Pancreas (tissue), 10 donors: ENCODE measurements around the gene SAMD4B. TPM values are rescaled to one million over a fixed set of nuclear protein-coding genes. Genes with fewer than 3 reads are reported as not detected.

ENCODE experiments used
- ATAC-seq, 4 donors: fragments of 200-7000 bp; cut with Tn5 transposase; one replicate each; pipeline versions ENCODE4 v1.8.0 to v1.9.1; 2020; ENCODE audit warnings: mild to moderate bottlenecking in 4 of 4, moderate library complexity in 4 of 4
- DNase-seq, 6 donors: peaks; one replicate each; pipeline ENCODE4 v3.0.0-alpha.2; 2020
- FAIRE-seq: peaks from 2 replicates; lab custom pipeline; 2012; peaks lifted over from hg19 to GRCh38; lab: Jason Lieb, UNC
- H3K27ac ChIP-seq, 4 donors: fragments of 200-600 bp; sonication (generic); 1 replicate in 3 of 4; 2 replicates in 1 of 4; pipeline versions ENCODE4 v1.5.0 to v1.8.0; 2020
- H3K27me3 ChIP-seq, 4 donors: fragments of 200-600 bp; one replicate each; pipeline ENCODE4 v1.8.0; 2021
- H3K36me3 ChIP-seq, 3 donors: fragments of 200-600 bp; sonication (generic) in 1 of 3; one replicate each; pipeline versions ENCODE4 v1.5.0 to v1.8.0; 2020 to 2021
- H3K4me1 ChIP-seq, 3 donors: fragments of 200-600 bp; one replicate each; pipeline ENCODE4 v1.8.0; 2021
- H3K4me3 ChIP-seq, 4 donors: fragments of 200-600 bp; sonication (generic) in 2 of 4; one replicate each; pipeline versions ENCODE4 v1.5.0 to v1.8.0; 2020 to 2021
- H3K9me3 ChIP-seq, 4 donors: fragments of 200-600 bp; one replicate each; pipeline ENCODE4 v1.8.0; 2021
- WGBS, 2 donors: extraction: QIAGEN DNeasy Blood & Tissue Kit; methylation state at CpG; one replicate each; pipeline ENCODE4 v1.1.7; 2013; 5-methylcytosine and 5-hydroxymethylcytosine counted together
- intact Hi-C, 3 donors: fragments of 100-400 bp; cut with DNase I; formaldehyde crosslinking; loops; one replicate each; pipeline versions ENCODE4 v1.11.1 to v1.14.2; 2022
- polyA plus RNA-seq, 2 donors: library from polyadenylated mRNA; stranded (reverse); fragments of 200-250 nt; gene quantifications; one replicate each; pipeline ENCODE4 v1.2.3, GENCODE V29; 2013
- total RNA-seq, 6 donors: library from RNA; stranded (reverse); fragmentation: NEBNext Ultra II Directional in 4 of 6; extraction: Animal tissue kit (Norgen Biotek cat#: 25700) in 4 of 6; gene quantifications; one replicate each; pipeline versions ENCODE4 v1.2.1 to v1.2.4, GENCODE V29; 2021 to 2023
- TF ChIP-seq, protein P1 (sequence below), 4 donors: fragments of 200-600 bp; sonication (generic) in 3 of 4; IDR thresholded peaks; one replicate each; pipeline versions ENCODE4 v1.5.0 to v1.8.0; 2021; ENCODE audit warnings: antibody characterized with exemption in 4 of 4
- donor health status: healthy with polysubstance abuse.
- donor health status: DM: no; HTN: no; CAD: no; lungs with moderate emphysema.
- donor health status: DM: no; HTN: no; CAD: no.
- donor health status: control.
- donor health status: control.
- donor health status: Bipolar disorder and iron deficiency.
- donor health status: DM: yes; HTN: yes; CAD: no.
- donor health status: DM: no; HTN: no; CAD: no.
- donor health status: DM: no; HTN: no; CAD: no.
- donor health status: DM: yes; HTN: yes; CAD: no.

SAMD4B gene, protein sequence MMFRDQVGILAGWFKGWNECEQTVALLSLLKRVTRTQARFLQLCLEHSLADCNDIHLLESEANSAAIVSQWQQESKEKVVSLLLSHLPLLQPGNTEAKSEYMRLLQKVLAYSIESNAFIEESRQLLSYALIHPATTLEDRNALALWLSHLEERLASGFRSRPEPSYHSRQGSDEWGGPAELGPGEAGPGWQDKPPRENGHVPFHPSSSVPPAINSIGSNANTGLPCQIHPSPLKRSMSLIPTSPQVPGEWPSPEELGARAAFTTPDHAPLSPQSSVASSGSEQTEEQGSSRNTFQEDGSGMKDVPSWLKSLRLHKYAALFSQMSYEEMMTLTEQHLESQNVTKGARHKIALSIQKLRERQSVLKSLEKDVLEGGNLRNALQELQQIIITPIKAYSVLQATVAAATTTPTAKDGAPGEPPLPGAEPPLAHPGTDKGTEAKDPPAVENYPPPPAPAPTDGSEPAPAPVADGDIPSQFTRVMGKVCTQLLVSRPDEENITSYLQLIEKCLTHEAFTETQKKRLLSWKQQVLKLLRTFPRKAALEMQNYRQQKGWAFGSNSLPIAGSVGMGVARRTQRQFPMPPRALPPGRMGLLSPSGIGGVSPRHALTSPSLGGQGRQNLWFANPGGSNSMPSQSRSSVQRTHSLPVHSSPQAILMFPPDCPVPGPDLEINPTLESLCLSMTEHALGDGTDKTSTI
- total RNA-seq (10 to 100 TPM; 24.1 to 46.4 (median 30.8) TPM), polyA plus RNA-seq (100 to 1,000 TPM; 103 to 106 TPM)

DNA sequence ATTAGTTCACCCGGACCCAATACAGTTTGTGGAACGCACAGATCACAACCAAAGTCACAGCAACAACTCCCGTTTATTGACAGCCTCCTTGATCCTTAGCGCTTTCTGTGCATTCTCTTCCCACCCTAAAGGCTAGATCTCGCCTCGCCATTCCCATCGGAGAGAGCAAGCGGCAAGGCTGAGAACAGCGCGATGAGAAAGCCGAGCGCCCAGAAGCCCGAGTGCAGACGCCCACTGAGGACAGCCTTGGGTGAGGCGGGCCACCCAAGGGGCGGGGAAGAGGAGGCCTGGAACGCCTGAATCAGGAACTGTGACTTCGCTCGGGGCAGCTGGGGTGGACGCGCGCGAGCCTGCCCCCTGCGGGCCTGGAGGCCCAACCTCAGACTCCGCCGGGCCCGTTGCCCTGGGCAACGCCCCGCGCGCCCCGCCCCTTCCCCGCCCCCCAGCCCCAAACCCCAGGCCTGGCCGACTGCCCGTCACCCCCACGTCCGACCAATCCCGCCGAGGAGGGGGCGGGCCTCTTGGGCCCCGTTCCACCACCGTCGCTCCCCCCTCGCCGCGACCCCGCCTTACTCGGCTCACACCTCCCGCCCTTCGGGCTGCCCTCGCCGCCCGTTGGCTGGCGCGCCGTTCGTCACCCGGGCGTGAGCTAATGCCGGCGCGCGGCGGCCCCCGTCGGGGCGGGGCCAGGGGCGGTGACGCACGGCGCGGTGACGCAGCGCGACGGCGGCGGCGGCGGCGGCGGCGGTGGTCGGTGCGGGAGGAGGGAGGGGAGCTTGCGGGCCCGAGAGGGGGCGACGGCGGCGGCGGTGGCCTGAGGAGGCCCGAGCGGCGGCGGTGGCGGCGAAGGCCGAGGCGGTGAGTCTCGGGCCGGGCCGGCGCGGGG lies at the start of gene SAMD4B:
TSS of gene SAMD4B (plus strand) at position 703 of the 886 bp plus-strand sequence. CDS start 14,473 bp downstream, outside the sequence.
- no peaks in the 10 kb centered on the region for H3K27me3 ChIP-seq
- intact Hi-C loops: no loop called here
- H3K4me1 ChIP-seq: peaks cover 0 to 12% (median 3%) of the 10 kb centered on the region in 3 donors
- H3K4me3 ChIP-seq: peak within 1 kb of the TSS; percentile 51 to 89 (median 76)
- ATAC-seq (peak; percentile 92 to 96 (median 96)), FAIRE-seq (no peak), DNase-seq (peak; percentile 99 to 100 (median 99))
- 0 to 1% methylated on average over 44 to 105 of the region's 105 CpGs for WGBS, 2 donors
- H3K27ac ChIP-seq: peak within 1 kb of the TSS; percentile 27 to 76 (median 64)
- H3K9me3 ChIP-seq: no peaks in the 10 kb centered on the region
- H3K36me3 ChIP-seq: no peaks in the 10 kb centered on the region
- TF ChIP-seq, protein P1, sequence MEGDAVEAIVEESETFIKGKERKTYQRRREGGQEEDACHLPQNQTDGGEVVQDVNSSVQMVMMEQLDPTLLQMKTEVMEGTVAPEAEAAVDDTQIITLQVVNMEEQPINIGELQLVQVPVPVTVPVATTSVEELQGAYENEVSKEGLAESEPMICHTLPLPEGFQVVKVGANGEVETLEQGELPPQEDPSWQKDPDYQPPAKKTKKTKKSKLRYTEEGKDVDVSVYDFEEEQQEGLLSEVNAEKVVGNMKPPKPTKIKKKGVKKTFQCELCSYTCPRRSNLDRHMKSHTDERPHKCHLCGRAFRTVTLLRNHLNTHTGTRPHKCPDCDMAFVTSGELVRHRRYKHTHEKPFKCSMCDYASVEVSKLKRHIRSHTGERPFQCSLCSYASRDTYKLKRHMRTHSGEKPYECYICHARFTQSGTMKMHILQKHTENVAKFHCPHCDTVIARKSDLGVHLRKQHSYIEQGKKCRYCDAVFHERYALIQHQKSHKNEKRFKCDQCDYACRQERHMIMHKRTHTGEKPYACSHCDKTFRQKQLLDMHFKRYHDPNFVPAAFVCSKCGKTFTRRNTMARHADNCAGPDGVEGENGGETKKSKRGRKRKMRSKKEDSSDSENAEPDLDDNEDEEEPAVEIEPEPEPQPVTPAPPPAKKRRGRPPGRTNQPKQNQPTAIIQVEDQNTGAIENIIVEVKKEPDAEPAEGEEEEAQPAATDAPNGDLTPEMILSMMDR (IDR thresholded peaks at IDR 0.05): peak; percentile 69 to 94 (median 86)

DNA sequence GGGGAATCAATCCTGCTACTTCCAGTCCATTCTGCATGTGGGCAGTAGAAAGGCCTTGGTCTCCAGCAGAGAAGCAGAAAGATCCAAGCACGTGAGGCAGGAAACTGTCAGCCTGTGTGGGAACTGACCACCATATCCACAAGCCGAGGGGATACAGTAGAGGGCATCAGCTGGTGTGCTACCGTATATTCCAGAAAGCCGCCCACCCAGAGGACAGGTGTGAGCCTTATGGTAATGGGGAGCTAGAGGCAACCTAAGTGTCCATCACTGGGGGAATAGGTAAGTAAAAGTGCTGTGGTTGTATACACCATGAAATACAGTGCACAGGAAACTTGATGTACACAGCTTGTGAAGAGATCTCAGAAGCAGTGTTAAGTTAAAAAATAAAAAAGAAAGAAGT lies 48.8 kb upstream of the SAMD4B start:
- no peak for FAIRE-seq
- TF ChIP-seq, protein P1 (IDR thresholded peaks at IDR 0.05): no peak
- no peak overlapping the region for H3K4me3 ChIP-seq
- 79 to 82% methylated on average over 4 of the region's 4 CpGs for WGBS, 2 donors
- no peak for ATAC-seq
- H3K4me1 ChIP-seq: no peaks in the 10 kb centered on the region
- no peaks in the 10 kb centered on the region for H3K9me3 ChIP-seq
- H3K27me3 ChIP-seq: no peaks in the 10 kb centered on the region
- intact Hi-C loops: no loop called here
- DNase-seq: peak in 1 of 6 donors; percentile 1
- H3K36me3 ChIP-seq: no peaks in the 10 kb centered on the region
- no peak overlapping the region for H3K27ac ChIP-seq

DNA sequence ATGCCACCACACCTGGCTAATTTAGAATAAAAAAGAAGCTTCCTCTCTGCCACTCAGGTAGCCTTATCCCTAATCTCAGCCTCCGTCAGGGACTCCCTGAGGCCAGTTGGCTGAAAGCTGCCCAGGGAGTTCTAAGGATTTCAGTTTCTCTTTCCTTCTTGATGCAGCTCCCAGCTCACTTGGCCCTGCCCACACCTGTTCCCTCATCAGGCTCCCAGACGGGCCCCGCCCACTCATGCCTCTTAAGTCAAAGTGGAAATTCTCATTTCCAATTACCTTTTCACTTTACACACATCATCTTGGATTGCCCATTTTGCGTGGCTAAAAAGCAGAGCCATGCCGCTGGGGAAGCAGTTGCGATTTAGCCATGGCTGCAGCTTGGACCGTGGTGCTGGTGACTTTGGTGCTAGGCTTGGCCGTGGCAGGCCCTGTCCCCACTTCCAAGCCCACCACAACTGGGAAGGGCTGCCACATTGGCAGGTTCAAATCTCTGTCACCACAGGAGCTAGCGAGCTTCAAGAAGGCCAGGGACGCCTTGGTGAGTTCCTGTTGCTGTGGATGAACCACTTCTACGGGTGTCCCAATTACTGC lies 46.1 kb upstream of the SAMD4B start, which contains the start of gene IFNL1:
TSS of gene IFNL1 (plus strand) at position 353 of the 591 bp plus-strand sequence. CDS start at position 368, 15 bp downstream.
- TF ChIP-seq, protein P1 (IDR thresholded peaks at IDR 0.05): no peak
- no peak for ATAC-seq
- Histone ChIP-seq H3K4me1 (no peaks in the 10 kb centered on the region), H3K4me3 (no peak within 1 kb of the TSS), H3K9me3 (no peaks in the 10 kb centered on the region), H3K27me3 (no peaks in the 10 kb centered on the region), H3K27ac (no peak within 1 kb of the TSS), H3K36me3 (no peaks in the 10 kb centered on the region)
- WGBS, 2 donors: 85 to 89% methylated on average over 11 of the region's 11 CpGs
- DNase-seq: peak in 1 of 6 donors; percentile 33
- FAIRE-seq: no peak
- intact Hi-C loops: no loop called here

DNA sequence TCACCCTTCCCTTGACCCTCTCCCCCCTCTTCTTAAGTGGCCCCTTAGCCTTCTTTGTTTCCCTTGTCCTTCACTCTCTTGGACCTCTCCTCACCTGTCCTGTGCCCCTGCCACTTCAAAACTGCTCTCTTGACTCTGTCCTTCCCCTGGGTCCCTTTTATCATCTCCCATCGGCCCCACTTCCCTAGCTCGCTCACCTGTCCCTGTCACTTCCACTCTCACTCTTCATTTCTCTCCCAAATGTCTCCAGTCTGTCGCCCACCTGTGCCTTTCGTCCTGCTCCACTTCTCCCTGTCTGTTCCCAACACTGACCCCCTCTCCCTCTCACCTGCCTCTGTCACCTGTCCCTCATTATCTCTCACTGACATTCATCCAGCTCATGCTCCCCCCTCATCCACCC lies 45.3 kb upstream of the SAMD4B start:
- TF ChIP-seq, protein P1 (IDR thresholded peaks at IDR 0.05): no peak
- no peaks in the 10 kb centered on the region for H3K9me3 ChIP-seq
- no peaks in the 10 kb centered on the region for H3K36me3 ChIP-seq
- no peaks in the 10 kb centered on the region for H3K4me1 ChIP-seq
- no peak overlapping the region for H3K4me3 ChIP-seq
- intact Hi-C loops: no loop called here
- H3K27me3 ChIP-seq: no peaks in the 10 kb centered on the region
- 77 to 83% methylated on average over 4 of the region's 4 CpGs for WGBS, 2 donors
- DNase-seq (no peak), FAIRE-seq (no peak), ATAC-seq (no peak)
- H3K27ac ChIP-seq: no peak overlapping the region
